ENCODE results near the gene ACTBL2.
"Not testable (repeated sequence)": the region's sequence is repeated elsewhere in the genome, so short reads cannot be mapped to it uniquely, and the experiment has no call there.

The ACTBL2 gene

DNA sequence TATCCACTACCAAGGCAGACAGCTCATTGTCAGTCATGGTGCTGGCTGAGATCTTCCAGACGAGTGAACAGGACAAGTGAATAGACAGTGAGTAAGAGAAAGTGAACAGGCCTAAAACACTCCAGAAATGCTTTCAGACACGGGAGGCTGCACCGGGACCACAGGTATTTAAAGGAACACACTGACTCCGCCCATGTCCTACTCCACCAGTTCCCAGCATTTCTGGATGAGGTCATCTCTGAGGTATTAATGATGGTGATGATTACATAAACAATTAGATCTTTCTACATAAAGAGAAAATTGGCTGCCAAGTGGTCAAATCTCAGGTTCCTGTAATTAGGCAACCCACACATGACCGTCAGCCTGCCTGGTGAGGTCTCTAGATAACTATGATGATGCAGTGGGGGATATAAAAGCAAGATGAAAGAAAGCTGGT, at the start of gene ACTBL2:
Gene ACTBL2, minus strand, starts transcription at position 141 of the 436 bp plus-strand sequence. Its CDS starts 104 bp downstream, at position 37.
- DNase-seq: no peak

DNA sequence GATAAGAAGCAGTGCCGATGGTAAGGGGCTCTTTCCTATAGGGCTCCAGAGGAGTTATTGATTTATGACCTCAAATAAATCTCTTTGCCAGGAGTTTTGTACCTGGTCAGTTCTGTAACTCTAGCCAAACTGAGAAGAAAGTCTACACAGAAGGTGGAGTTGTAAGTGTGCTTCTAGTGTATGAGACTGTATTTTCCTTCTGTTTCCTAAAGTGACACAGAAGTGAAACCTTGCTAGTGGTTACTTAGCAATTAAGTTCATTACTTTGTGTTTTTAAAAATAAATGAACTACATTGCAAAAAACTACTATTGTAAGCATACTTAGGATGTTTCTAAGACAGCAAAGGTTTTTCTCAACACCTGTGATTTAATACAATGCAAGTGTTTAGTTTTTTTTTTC, 48.7 kb upstream of the ACTBL2 start:
- DNase-seq: no peak

DNA sequence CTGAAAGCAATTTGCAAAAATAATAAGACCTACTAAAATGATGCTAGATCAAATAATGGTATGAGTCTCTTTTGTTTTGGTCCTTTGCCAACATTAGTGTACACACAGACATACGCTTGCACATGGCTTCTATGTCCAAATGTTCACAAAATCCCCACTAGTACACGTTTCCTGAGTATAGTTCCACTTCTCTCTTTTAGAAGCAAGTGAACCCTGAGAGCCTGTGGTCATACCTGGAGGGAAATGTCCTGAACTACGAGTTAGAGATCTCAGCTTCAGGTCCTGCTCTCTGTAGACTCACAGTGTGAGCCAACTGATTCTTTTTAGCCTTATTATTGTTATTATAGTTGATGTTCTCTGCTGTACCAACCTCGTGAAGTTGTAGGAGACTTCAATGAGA, 47.3 kb upstream of the ACTBL2 start:
- no peak for DNase-seq

DNA sequence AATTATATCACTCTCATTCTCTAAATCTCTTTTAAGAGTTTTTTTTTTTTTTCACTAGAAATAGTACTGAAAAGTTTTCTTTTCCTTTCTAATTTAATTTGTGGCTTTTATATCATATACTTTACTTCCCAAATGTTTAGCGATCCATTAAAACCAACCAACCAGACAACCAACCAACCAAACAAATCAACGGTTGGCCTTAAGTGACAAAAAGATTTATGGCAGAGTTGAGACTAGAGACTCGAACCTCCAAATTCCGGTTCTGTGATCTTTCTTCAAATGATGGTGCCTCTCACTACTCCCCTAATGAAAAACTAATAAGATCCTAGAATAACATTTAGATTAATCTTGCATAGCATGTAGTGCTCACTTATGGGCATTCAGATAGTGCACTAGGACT, 45.3 kb upstream of the ACTBL2 start:
- DNase-seq: no peak

DNA sequence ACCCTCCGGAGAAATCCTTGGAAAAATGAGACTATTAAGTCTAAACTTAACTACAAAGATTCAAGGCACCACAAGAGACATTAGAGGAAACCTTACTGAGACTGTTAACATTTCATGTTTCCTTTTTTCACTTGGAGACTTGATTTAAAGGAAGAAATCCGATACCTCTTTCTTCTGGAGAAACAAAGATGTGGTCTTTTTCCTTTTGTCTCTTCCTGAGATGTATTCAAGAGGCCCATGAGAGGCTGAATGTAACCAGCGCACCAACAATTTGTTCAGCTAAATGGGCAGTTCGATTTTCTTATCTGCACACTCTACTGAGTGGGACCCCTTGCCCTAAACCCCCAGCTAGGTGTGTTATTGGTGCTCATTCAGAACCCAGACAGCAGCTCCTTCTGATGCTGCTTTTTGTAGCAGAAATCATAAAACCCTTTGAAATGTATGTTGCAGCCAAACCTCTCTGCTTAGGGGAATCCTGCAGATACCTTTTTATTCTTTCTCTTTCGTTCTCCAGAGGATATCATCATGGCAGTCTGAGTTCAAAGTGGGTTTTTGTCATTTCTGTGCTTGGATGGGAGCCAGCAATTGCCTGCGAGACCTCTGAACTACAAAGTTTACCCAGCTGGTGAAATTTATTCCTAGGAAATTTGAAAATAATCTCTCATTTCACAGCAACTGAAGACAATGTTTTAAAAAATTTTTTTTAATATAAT, 41.9 kb upstream of the ACTBL2 start:
- DNase-seq: no peak

DNA sequence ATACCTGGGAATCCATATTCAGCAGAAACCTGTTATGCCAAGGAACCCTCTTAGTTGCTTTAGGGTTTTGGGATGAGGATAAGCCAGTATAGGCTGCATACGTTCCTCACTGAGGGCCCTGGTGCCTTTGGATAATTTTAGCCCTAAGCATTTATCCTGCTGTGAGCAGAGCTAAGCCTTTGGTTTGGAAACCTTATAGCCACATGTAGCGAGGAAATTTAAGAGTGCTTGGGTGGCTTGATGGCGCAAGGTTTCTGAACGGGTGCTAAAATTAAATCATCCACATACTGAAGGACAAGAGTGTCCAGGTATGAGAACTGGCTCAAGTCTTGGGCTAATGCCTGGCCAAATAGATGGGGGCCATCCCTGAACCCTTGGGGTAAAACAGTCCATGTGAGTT, 39.9 kb upstream of the ACTBL2 start:
- DNase-seq: not testable (repeated sequence)

DNA sequence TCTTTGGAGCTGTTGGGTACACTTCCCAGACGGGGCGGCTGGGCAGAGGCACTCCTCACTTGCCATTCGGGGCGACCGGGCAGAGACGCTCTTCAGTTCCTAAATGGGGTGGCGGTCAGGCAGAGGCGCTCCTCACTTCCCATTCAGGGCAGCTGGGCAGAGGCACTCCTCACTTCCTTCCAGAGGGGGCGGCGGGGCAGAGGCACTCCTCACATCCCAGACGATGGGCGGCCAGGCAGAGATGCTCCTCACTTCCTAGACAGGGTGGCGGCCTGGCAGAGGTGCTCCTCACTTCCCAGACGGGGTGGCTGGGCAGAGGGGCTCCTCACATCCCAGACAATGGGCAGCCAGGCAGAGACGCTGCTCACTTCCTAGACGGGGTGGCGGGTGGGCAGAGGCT, 35.8 kb upstream of the ACTBL2 start:
- DNase-seq: not testable (repeated sequence)

DNA sequence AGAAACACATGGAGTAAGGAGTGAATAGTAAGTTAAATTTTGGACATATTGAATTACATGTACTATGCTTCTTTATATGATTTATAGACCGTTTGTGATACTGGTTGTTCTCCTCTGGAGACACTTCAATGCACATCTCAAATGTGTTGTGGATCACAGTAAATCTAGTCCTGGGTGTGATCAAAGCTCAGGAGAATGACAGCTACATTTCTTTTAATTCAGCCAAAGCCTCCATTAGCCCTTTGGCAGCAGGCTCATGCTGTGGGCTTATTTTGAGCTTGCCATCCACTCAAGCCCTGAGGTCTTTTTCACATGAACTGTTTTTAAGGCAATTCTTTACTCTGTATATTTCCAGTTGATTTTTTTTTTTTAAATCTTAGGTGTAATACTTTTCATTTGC, 34.6 kb upstream of the ACTBL2 start:
- no peak for DNase-seq

DNA sequence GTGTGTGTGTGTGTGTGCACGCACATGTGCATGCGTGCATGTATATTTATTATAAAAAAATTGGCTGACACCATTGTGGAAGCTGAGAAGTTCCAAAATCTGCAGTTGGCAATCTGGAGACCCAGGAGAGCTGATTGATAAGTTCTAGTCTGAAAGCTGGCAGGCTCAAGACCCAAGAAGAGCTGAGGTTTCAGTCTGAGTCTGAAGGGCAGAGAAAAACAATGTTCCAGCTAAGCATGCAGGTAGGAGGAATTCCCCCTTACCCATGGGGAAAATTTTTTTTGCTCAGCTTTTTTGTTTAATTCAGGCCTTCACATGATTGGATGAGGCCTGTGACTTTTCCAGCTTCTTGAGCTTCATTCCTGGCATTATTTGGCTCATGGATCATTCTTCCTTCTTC, 31.2 kb upstream of the ACTBL2 start:
- no peak for DNase-seq

DNA sequence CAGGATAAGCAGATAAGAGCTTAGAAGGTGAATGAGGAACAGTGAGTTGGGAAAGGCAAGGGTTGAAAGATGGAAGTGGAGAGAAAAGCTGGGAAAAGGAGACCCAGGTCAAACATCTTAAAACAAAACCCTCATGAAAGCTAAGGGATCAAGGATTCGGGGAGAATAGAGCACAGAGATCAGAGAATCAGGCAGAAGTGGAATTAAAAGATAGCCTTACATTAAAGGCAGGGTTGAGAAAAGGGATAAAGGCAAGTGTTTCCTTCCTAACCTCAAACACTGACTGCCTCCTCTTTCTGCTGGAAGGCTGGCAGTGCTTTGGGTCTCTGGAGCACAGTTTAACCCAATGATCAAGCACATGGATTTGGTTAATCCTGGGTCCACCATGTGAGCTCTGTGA, 28.7 kb upstream of the ACTBL2 start:
- DNase-seq: no peak

DNA sequence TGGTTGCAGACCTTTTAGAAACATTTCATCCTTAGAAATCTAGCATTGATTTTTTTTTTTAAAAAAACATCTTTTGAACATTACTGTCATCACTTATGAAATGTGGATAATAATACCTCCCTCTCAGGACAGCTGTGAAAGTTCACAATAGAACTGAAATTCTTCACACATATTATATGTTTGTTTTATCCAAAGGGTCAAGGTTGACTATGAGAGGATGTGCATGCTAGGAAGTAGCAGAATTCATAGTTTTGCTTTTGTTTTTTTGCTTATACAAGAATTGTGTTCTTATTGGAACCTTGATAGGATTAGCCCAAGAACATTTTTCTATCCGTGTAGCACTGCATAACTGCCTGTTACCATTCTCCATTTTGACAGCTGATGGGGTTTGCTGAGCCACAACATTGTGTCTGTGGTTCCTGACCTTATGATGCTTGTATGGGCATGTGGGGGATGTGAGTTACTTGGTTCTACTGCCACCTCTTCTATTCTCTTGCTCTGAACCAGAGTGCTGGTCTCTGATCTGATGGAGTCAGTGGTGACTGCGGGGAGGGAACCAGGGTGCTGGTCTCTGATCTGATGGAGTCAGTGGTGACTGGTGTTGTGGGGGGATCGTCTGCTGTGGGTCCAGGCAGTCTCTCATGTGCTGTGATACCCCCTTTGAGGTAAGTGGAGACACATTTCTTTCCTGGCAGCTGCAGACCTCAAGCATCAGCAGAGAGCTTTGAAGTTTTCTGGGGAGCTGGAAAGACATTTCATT, 27.1 kb upstream of the ACTBL2 start:
- no peak for DNase-seq

DNA sequence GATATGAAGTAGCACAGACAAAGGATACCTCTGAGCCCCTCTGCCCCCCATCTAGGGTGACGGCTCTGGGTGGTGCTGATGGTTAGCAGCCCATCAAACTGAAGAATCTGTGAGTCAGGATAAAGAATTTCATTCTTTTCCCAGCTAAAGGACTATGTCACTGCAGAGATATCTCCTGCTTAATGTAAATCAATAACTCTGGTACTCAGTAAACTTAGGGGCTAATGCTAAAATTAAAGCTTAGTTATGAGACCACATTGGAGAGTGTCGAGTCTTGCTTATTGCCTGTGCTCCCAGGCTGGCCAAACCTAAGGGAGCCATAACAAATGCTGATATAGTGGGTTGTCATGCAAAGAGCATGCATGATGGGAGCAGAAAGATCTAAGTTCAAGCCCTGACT, 25.6 kb upstream of the ACTBL2 start:
- DNase-seq: no peak

DNA sequence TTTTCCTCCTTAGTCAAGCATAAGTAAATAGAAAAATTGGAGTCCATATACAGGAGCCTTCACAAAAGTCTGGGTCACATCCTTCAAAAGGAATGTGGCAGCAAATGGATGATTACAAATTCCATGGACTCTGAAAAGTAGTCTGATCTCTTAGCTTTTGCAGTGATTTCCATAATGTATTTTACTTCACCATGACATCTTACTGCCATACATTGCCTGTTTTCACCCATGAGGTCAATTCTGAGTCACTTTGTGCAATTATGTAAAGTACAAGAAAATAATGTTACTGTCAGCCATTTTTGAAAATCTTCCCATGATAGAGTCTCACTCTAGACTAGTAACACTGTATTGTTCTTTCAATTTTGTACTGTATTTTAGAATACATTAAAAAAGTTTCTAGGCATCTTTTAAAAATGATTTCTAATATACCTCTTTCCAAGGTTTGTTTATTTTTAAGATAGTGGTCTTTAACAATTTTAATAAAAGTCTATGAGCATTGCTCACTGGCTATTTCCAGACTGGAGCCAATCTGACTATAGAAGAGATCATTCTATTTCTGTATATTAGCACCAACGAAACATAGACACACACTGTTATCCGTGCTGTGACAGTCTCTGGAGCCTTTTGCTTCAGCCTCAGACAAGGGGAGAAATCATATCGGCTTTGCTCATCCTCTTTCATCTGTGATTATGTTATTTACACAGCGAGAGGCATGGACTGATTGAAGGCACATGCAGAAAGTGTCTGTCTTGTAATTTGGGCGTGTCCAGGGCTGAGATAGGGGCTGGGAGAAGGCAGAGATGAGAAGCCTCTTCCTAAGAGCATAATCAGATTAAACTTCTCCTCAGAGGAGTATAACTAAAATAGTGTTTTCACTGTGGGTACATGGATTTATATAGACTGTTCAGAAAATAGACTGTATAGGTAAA, 22.9 kb upstream of the ACTBL2 start:
- DNase-seq: no peak

DNA sequence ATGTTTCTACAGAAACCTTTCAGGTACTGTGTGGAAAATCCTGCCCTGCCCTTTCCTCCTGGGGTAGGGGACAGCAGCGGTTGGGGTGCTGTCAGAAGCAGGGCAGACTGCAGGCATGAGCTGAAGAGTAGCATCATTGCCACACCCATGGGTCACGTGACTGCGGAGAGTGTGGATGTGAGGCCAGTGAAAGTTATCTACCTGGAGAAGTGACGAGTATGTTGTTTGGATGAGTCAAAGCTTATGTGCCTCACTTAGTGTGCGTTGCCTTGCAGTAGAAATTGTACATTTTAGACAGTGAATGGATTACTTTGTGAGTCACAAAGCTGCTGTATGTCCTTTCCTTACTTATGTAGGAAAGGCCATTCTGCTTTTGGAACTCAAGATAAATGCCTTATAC, 21.7 kb upstream of the ACTBL2 start:
- DNase-seq: no peak

DNA sequence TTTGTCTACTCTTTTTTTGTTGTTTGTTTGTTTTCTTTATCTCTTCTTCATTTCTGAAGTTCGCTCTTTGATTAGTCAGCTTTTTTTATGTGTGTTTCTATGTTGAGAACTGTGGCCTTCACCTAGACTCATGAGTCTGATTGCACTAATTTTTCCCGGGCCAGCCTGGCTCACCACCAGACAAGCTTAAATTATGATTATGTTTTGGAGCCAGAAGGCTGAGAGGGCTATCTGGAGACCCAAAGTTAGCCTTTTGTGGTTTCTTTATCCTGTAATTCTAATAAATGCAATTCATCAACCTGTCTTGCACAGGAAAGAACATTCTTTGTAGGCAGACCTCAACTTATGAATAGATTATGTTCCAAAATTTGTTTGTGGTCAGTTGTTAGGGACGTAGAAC, 20.8 kb upstream of the ACTBL2 start:
- no peak for DNase-seq

DNA sequence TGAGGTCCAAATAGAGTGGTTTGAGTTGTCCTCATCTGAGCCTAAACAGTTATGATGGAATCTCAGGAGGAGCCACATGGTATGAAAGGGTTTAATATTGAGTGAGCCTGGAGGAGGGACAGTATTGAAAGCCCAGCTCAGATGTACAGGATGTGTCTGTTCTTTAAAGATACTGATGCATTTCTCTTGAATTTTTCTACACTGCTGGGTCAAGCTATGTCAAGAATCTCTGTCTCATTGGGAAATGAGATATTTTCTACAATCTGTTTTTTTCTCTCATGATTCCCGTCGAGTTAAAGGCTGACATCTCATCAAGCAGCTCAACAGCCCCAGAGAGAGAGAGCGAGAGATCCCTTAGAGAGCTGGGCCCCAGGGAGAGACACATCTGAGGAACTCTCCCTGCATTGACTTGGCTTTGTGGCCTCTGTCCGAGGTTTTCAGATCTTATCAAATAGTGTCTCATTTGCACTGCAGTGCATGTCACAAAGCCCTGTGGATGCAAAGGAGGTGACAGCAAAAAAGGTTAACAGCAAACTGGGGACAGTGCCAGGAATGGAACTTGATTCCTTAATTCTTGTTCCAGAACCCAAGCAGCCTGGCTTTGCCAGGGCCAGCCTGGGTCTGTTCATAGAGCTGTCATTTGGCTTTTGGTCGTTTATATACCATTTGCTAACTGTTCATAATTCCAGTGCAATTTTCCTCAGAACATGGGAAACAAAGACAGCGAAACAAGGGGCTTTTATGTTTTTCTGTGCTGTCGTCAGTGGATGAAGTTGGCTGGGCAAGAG, 19.0 kb upstream of the ACTBL2 start:
- peak; percentile 45 for DNase-seq

DNA sequence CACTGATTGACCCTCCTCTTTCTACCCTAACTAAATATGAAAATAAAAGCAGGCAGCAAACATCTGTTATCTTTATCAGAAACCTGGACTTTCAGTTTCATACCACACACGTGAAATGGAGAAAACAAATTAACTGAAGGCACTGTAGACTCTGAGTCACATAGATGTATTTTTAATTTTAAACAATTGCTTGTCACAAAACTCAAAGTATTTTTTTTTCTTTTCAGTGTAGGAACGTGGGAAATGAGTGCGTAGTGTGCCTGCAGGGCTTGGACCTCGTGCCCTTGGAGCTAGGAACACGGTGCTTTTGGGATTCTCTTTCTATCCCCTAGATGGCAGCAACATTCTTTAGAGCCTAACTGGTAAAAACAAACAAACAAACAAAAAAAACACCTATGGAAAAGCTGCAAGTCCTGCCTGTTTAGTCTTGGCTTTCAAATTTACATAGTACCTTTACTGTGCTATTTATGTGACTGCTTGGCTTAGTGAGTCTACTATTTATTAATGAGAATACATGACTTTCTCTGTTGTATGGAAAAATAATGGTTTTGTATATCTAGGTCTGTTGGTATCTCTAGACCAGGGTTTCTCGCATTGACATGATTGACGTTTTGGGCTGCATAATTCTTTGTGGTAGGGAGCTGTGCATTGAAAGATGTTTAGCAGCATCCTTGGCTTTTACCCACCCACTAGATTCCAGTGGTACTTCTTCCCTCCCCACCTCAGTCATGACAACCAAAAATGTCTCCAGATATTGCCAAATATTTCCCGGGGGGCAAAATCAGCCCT, 16.8 kb upstream of the ACTBL2 start:
- DNase-seq: peak; percentile 77

DNA sequence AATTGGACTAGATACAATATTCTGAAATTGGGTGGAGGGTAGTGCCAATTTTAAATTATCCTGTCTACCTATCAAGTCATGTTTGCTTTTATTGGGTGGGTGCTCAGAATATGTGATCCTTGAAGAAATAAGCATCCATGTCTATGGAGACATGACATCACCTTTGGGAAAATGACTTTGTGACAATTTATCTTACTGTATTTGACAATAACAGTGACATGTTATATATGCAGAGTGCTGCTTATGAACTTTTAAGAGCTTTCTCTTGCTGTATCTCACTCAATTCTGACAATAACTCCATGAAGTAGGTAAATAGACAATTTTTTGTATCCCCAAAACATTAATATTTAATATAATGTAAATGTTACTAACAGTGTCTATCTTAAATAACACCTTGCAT, 15.1 kb upstream of the ACTBL2 start:
- no peak for DNase-seq

DNA sequence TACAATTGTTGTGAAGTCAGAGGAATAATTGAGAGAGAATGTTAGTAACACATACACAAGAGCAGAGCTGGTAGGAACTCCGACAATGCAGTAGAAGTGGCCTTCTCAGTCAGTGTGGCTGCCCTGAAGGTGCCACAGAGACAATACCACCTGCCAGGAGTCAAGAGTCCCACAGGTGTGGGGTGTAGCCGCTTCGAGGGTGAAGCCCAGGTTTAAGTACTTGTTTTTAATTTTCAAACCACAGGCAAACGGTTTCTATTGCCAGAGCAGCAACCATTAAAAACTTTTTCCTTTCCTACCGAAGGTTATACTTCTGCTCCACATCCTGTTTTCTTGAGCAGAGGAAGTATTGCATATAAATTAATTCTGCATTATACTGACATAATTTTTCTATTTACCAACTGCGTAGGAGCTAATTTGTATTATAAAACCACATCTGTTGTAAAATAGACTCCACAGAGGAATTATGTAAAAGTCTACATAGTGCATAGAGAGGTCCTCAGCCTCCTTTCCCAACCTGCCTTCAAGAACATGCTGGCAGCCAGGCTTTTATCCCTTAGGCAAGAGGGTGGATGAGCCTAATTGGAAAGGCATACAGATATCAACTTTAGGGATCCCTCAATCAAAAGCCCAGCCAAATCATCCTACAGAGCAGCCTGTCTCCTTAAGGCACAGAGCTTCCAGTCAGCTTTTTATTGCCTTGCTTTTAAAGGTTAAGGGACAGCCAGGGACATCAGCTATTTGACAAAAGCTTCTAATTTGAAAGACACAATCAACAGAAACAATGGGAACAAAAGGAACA, 12.9 kb upstream of the ACTBL2 start:
- no peak for DNase-seq
